DMS79 treated with DMSO at 0.1 percent for 48 hours (cell line): ENCODE results near the gene FBLN2.
A peak's percentile ranks its signal among the peaks of the same experiment; 100 is the strongest.

Source experiments
- DNase-seq: peaks from one replicate; lab custom pipeline; 2025; lab: John Stamatoyannopoulos, UW

FBLN2 gene

GRCh38 chr3:13567684-13568514, 19.0 kb downstream of the FBLN2 start:
- DNase-seq, result no peak

GRCh38 chr3:13568515-13569028, 19.6 kb downstream of the FBLN2 start:
- DNase-seq, result no peak

GRCh38 chr3:13569201-13569600, 20.3 kb downstream of the FBLN2 start:
- DNase-seq, result no peak

GRCh38 chr3:13569641-13570390, 20.9 kb downstream of the FBLN2 start:
- DNase-seq, result no peak

DNA sequence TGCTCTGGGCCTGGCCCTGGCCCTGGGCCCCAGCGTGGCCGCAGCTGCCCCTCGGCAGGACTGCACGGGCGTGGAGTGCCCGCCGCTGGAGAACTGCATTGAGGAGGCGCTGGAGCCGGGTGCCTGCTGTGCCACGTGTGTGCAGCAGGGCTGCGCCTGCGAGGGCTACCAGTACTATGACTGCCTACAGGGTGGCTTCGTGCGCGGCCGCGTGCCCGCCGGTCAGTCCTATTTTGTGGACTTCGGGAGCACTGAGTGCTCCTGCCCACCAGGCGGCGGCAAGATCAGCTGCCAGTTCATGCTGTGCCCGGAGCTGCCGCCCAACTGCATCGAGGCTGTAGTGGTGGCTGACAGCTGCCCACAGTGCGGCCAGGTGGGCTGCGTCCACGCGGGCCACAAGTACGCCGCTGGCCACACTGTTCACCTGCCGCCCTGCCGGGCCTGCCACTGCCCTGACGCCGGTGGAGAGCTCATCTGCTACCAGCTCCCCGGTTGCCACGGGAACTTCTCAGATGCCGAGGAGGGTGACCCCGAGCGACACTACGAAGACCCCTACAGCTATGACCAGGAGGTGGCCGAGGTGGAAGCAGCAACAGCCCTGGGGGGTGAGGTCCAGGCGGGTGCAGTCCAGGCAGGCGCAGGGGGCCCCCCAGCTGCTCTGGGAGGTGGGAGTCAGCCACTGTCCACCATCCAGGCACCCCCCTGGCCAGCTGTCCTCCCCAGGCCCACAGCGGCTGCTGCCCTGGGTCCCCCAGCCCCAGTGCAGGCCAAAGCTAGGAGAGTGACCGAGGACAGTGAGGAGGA, 21.7 kb downstream of the FBLN2 start:
- DNase-seq, result no peak

- no peak for DNase-seq
Observed at GRCh38 chr3:13571264-13571663, 22.3 kb downstream of the FBLN2 start.

- DNase-seq, result no peak
Observed at GRCh38 chr3:13571831-13572750, 23.2 kb downstream of the FBLN2 start.

DNA sequence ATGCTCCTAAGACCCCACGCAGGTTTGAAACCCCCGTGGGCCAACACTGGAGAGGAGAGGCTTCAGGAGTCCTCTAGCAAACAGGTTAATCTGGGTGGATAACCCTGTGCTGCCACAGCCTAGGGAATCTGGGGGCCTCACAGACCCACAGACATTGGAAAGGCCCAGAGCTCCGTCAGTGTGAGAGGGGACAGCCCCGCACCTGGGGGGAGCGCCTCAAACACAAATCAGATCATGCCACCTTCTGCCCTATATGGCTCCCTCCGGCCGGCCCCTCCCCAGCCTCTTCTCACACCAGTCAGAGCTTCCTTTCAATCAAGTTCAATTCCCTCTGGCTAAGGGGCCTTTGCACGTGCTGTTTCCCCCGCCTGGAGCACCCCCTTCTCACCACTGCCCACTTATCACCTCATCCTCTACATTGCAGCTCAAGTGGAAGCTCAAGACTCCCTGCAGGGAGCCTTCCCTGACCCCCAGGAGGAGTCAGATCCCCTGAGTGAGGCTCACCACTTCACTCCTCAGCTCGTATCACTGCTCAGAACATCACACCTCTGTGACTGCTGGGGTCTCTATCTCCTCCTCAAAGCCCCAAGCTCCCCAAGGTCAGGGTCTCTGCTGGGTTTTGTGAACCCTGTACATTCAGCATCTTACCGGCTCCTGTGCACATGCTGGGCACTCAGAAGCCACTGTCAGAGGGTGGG, 24.1 kb downstream of the FBLN2 start:
- no peak for DNase-seq

DNA sequence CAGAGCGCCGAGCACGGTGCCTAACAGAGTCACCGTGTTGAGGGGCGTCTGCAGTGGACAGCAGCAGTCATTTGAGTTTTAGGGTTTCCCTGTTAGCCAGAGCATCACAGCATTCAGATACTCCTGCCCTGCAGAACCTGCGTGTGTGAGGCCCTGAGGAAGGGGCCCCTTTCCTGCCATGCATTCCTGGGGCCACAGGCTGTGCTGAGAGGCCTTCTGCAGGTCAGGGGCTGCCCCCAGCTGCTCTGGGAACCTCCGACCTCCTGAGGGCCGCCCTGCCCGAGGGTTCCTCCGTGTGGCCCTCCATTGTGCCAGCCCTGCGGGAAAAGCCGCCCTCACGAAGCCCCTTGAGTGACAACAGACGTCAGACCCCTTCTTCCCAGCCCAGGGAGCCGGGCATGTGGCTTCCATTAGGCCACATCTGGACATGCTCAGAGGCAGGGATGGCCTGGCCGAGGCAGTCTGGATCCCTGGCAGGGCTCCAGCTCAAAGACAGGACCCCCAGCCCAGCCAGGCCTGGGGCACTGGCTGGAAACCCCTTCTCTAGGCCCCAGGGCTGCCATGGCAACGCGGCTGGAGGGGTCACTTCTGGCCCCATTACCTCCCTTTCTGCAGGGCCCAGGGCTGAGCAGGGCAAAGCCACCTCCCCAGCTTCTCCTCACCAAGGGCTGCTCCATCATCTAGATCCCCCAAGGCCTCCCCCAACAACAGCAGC, 25.3 kb downstream of the FBLN2 start:
- DNase-seq, result no peak

GRCh38 chr3:13574798-13575451, 26.0 kb downstream of the FBLN2 start:
- no peak for DNase-seq

GRCh38 chr3:13575459-13576061, 26.6 kb downstream of the FBLN2 start:
- peak; percentile 27 for DNase-seq

DNA sequence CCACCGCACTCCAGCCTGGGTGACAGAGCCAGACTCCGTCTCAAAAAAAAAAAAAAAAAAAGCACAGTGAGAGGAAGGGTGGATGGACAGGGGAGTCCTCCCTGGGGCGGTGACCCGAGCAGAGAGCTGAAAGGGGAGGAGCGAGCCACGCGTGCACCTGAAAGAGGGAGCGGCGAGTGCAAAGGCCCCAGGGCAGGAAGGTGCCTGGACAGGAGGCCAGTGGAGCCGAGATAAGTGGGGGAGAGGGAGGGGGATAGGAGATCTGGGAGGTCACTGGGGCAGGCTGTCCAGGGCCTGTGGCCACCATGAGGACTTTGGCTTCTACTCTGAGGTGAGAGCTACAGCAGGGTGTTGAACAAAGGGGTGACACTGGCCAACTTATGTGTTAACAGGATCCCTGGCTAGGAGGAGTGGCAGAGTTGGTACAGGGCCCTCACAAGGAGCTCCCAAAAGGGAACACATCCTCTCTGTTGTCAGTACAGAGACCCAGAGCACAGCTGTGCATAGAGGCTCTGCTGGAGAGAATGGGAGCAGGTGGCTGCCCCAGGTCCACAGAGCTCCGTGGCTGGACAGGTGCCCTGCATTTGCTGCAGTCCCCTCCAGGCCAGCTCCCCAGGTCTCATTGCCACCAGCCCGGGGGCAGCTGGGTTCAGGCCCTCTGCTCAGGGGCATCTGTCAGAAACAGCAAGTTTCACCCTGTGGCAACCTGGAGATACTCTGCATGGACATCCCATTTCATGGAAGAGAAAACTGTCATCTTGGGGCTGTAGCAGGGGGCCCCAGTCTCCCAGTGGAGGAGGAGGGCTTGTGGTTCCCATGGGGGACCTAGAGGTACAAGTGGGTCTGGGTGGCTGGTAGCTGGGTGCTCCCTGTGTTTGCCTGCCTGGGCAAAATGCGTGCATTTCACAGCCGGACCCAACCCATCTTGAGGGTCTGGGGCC, 28.5 kb downstream of the FBLN2 start:
- no peak for DNase-seq

- DNase-seq, result no peak
Observed at GRCh38 chr3:13578251-13578650, 29.3 kb downstream of the FBLN2 start.

DNA sequence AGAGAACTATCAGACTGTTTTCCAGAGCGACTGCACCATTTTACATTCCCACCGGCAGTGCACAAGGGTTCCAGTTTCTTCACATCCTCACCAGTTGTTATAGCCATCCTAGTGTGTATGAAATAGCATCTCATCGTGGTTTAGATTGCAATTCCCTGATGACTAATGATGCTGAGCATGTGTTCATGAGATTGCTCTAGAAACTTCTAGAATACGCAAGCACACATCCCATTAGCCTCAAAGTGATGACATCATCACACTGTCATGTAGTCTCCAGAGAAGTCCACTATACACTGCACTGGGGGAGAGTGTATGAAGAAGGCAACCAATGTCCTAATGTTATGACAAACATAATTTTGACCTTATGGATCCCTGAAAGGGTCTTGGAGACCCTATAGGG, 30.1 kb downstream of the FBLN2 start:
- no peak for DNase-seq

DNA sequence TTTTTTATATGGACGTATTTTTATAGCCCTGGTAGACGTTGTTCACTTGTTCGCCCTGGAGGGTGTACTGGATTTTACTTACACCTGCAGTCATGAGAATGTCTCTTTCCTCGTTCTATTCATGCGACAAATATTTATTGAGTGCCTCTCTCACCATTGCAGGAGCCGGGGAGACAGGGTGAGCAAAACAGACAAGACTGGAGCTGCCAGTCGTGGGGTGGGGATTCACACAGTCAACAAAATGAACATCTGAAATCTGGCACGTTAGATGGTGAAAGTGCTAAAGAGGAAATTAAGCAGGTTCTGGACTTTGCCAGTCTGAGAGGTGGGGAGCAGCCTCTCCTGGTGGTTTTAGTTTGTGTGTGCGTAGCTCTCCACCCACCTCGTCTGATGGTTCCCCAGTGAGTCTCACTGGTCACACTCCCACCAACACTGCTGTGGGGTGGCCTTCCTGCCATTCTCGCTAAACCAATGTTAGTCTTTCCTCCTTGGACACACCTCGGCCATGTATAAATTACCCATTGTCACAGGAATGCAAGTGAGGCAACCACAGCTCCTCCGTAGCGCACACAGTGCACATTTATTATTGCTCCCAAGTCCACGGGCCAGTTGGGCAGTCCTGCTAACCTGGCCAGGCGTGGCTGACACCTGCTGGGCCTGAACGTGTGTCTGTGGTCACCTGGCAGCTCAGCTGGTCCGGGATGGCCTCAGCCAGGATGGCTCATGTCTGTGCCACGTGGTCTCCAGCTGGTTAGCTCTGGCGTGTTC, 31.5 kb downstream of the FBLN2 start:
- no peak for DNase-seq

- no peak for DNase-seq
Observed at GRCh38 chr3:13581485-13582365, 32.8 kb downstream of the FBLN2 start.
